WERI-Rb-1 (cell line): Measurements from ENCODE around the gene GCK.

Source experiments
- DNase-seq: peaks from one replicate; pipeline ENCODE4 v3.0.0-alpha.2; 2020
- H3K27ac ChIP-seq: fragments of 250-450 bp; sonication (Bioruptor Pico); 2 replicates; pipeline ENCODE4 v1.5.1; 2020; ENCODE audit warnings: mild to moderate bottlenecking, moderate library complexity
- H3K27me3 ChIP-seq: fragments of 250-450 bp; sonication (Bioruptor Pico); 2 replicates; pipeline ENCODE4 v1.5.1; 2021; ENCODE audit warnings: mild to moderate bottlenecking, low read depth, moderate library complexity; ENCODE audit not compliant: insufficient read depth, severe bottlenecking
- H3K36me3 ChIP-seq: fragments of 250-450 bp; sonication (Bioruptor Pico); 2 replicates; pipeline ENCODE4 v1.5.1; 2020; ENCODE audit warnings: mild to moderate bottlenecking, moderate library complexity
- H3K4me3 ChIP-seq: 2 replicates; pipeline ENCODE4 v1.5.1; 2011; ENCODE audit warnings: low read depth, mild to moderate bottlenecking, control low read depth, low read length
- H3K9me3 ChIP-seq: fragments of 250-450 bp; sonication (Bioruptor Pico); 2 replicates; pipeline ENCODE4 v1.5.1; 2021; ENCODE audit warnings: mild to moderate bottlenecking, moderate library complexity; ENCODE audit not compliant: severe bottlenecking
- CTCF ChIP-seq: IDR thresholded peaks from 2 replicates; pipeline ENCODE4 v1.5.1; 2011; ENCODE audit warnings: low read depth, mild to moderate bottlenecking, control low read depth, inconsistent platforms, low read length

GCK gene

GRCh38 chr7:44235066-44235465 lies 45.8 kb upstream of the GCK start:
- TF ChIP-seq CTCF = no peak
- Histone ChIP-seq H3K9me3 (no peaks in the 10 kb centered on the region), H3K36me3 (no peaks in the 10 kb centered on the region; the same call in 1 of the 2 replicates), H3K27ac (peak overlapping the region; percentile 95), H3K4me3 (no peak overlapping the region), H3K27me3 (no peaks in the 10 kb centered on the region)
- DNase-seq = no peak

GRCh38 chr7:44232901-44233715 lies 43.9 kb upstream of the GCK start:
- DNase-seq = no peak
- Histone ChIP-seq H3K4me3 (no peak overlapping the region), H3K27ac (peak overlapping the region; percentile 18; the same call in 1 of the 2 replicates), H3K9me3 (no peaks in the 10 kb centered on the region), H3K27me3 (no peaks in the 10 kb centered on the region), H3K36me3 (no peaks in the 10 kb centered on the region; the same call in 1 of the 2 replicates)
- no peak for TF ChIP-seq CTCF

GRCh38 chr7:44232396-44232795 lies 43.2 kb upstream of the GCK start:
- Histone ChIP-seq H3K27ac (no peak overlapping the region), H3K9me3 (no peaks in the 10 kb centered on the region), H3K27me3 (no peaks in the 10 kb centered on the region), H3K4me3 (no peak overlapping the region), H3K36me3 (no peaks in the 10 kb centered on the region; the same call in 1 of the 2 replicates)
- DNase-seq = no peak
- TF ChIP-seq CTCF = no peak

GRCh38 chr7:44231088-44231487 lies 41.8 kb upstream of the GCK start:
- peak; percentile 56 for DNase-seq
- H3K4me3 ChIP-seq = no peak overlapping the region
- TF ChIP-seq CTCF = peak; percentile 40
- no peaks in the 10 kb centered on the region for H3K27me3 ChIP-seq
- H3K9me3 ChIP-seq = no peaks in the 10 kb centered on the region
- peak overlapping the region; percentile 37 for H3K27ac ChIP-seq
- no peaks in the 10 kb centered on the region; the same call in 1 of the 2 replicates for H3K36me3 ChIP-seq

GRCh38 chr7:44230286-44230685 lies 41.0 kb upstream of the GCK start:
- no peak overlapping the region for H3K27ac ChIP-seq
- no peaks in the 10 kb centered on the region for H3K9me3 ChIP-seq
- TF ChIP-seq CTCF = no peak
- DNase-seq = no peak
- no peaks in the 10 kb centered on the region for H3K27me3 ChIP-seq
- H3K36me3 ChIP-seq = no peaks in the 10 kb centered on the region; the same call in 1 of the 2 replicates
- no peak overlapping the region for H3K4me3 ChIP-seq
